Esophagus squamous epithelium (tissue), 4 donors: ENCODE measurements around the gene TMEM11.

Experiments
- CTCF ChIP-seq, 6 experiments: fragments of 450-650 bp in 4 of 6; fragments of 200-600 bp in 2 of 6; sonication (generic) in 2 of 6; IDR thresholded peaks; one replicate each; pipeline ENCODE4 v1.5.1; 2016 to 2019; ENCODE audit warnings: antibody characterized with exemption in 6 of 6, mild to moderate bottlenecking in 4 of 6, moderate library complexity in 4 of 6
- POLR2A ChIP-seq, 4 donors: fragments of 450-650 bp; IDR thresholded peaks; one replicate each; pipeline ENCODE4 v1.6.1; 2017; ENCODE audit warnings: antibody characterized with exemption in 4 of 4, mild to moderate bottlenecking in 4 of 4, moderate library complexity in 3 of 4

GRCh38 chr17:21173543-21173942, 40.4 kb downstream of the TMEM11 start:
- TF ChIP-seq POLR2A (IDR thresholded peaks at IDR 0.05) (no peak), CTCF (IDR thresholded peaks at IDR 0.05) (no peak)
